HCT116 (cell line): ENCODE measurements around the gene ASAP2.

ENCODE experiments used
- POLR2A ChIP-seq: IDR thresholded peaks from 2 replicates; pipeline ENCODE4 v1.7.0; 2011; ENCODE audit warnings: borderline replicate concordance; ENCODE audit not compliant: insufficient read depth, insufficient read length; ENCODE audit errors: extremely low read depth
- TF ChIP-seq, protein P1 (sequence below), 3 experiments: fragments of 200-600 bp in 1 of 3; sonication (generic) in 1 of 3; IDR thresholded peaks in 2 of 3; conservative IDR thresholded peaks in 1 of 3; 2 replicates each; pipeline ENCODE4 v1.5.1; 2012 to 2017; ENCODE audit warnings: low read depth in 2 of 3, low read length in 2 of 3, antibody characterized with exemption in 1 of 3, borderline replicate concordance in 1 of 3, control low read depth in 1 of 3, mild to moderate bottlenecking in 1 of 3, mixed read lengths in 1 of 3, mixed run types in 1 of 3, moderate library complexity in 1 of 3; ENCODE audit not compliant: insufficient read depth in 1 of 3
- TF ChIP-seq, protein P2 (sequence below): IDR thresholded peaks from 2 replicates; pipeline ENCODE4 v1.6.1; 2012; ENCODE audit warnings: low read depth

DNA sequence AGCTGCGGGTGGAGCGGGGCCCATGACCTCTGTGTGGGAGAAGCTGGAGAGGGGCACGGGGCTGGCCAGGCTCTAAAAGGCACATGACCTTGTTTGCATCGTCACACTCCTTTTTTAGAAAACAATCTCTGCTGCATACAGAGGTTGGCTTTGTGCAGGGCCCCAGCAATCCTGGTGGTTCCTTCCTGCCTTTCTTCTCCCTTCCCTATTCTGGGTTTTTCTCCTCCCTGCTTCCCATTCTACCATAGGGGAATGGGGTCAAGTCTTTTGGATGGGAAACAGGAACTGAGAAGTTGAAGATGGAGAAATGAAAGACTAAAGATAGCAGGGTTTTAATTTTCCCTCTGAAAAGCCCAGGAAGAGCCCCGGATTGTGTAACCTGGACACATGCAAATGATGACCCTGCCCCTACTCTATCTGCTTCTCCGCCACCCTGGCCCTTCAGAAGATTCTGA, 53.9 kb downstream of the ASAP2 start:
- TF ChIP-seq, protein P1, sequence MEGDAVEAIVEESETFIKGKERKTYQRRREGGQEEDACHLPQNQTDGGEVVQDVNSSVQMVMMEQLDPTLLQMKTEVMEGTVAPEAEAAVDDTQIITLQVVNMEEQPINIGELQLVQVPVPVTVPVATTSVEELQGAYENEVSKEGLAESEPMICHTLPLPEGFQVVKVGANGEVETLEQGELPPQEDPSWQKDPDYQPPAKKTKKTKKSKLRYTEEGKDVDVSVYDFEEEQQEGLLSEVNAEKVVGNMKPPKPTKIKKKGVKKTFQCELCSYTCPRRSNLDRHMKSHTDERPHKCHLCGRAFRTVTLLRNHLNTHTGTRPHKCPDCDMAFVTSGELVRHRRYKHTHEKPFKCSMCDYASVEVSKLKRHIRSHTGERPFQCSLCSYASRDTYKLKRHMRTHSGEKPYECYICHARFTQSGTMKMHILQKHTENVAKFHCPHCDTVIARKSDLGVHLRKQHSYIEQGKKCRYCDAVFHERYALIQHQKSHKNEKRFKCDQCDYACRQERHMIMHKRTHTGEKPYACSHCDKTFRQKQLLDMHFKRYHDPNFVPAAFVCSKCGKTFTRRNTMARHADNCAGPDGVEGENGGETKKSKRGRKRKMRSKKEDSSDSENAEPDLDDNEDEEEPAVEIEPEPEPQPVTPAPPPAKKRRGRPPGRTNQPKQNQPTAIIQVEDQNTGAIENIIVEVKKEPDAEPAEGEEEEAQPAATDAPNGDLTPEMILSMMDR (IDR thresholded peaks at IDR 0.05 in 2 of 3, conservative IDR thresholded peaks at IDR 0.05 in 1 of 3; ENCODE audit: borderline replicate concordance in 1 of 3, insufficient read depth in 1 of 3, low read depth in 2 of 3, low read length in 2 of 3) = no peak
- TF ChIP-seq POLR2A = no peak
- TF ChIP-seq, protein P2, sequence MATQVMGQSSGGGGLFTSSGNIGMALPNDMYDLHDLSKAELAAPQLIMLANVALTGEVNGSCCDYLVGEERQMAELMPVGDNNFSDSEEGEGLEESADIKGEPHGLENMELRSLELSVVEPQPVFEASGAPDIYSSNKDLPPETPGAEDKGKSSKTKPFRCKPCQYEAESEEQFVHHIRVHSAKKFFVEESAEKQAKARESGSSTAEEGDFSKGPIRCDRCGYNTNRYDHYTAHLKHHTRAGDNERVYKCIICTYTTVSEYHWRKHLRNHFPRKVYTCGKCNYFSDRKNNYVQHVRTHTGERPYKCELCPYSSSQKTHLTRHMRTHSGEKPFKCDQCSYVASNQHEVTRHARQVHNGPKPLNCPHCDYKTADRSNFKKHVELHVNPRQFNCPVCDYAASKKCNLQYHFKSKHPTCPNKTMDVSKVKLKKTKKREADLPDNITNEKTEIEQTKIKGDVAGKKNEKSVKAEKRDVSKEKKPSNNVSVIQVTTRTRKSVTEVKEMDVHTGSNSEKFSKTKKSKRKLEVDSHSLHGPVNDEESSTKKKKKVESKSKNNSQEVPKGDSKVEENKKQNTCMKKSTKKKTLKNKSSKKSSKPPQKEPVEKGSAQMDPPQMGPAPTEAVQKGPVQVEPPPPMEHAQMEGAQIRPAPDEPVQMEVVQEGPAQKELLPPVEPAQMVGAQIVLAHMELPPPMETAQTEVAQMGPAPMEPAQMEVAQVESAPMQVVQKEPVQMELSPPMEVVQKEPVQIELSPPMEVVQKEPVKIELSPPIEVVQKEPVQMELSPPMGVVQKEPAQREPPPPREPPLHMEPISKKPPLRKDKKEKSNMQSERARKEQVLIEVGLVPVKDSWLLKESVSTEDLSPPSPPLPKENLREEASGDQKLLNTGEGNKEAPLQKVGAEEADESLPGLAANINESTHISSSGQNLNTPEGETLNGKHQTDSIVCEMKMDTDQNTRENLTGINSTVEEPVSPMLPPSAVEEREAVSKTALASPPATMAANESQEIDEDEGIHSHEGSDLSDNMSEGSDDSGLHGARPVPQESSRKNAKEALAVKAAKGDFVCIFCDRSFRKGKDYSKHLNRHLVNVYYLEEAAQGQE = no peak
